ENCODE data around the gene ACP1. TPM values are rescaled to one million over a fixed set of nuclear protein-coding genes. Genes with fewer than 3 reads are reported as not detected.

Gene ACP1
- total RNA-seq (2021; fragmentation: NEBNext Ultra II Directional; extraction: Animal tissue kit (Norgen Biotek cat#: 25700)) (150 and 155 TPM in 2 replicates), polyA plus RNA-seq (2011; rRNA removed) (78.7 and 115 TPM in 2 replicates), polyA minus RNA-seq (2011; rRNA and poly(A)+ RNA removed) (107 and 121 TPM in 2 replicates)
- polyA plus RNA-seq (2011; cell fraction: cytosol; rRNA removed) = 169 TPM
- 96.8 TPM for polyA plus RNA-seq (2011; cell fraction: nucleus; rRNA removed)
- polyA plus RNA-seq (2012, experiment 1 of 2) = 165 to 214 TPM (median 182 TPM) in 4 replicates
- polyA plus RNA-seq (2012, experiment 2 of 2) = 60.1 TPM
- polyA plus RNA-seq (2013, experiment 1 of 2) = 107 TPM
- polyA plus RNA-seq (2013, experiment 2 of 2) = 106 TPM
- polyA minus RNA-seq (2011; cell fraction: cytosol; rRNA and poly(A)+ RNA removed) = 83.2 TPM
- 78.8 TPM for polyA minus RNA-seq (2011; cell fraction: nucleus; rRNA and poly(A)+ RNA removed)
- long read RNA-seq, experiment 1, transcript ACP1-201 (6 exons, 1,549 nt) = major isoform, 139 of 275 reads
- long read RNA-seq, experiment 1, transcript ACP1-209 (7 exons, 577 nt) = minor isoform, 11 of 275 reads
- long read RNA-seq, experiment 1, transcript ACP1-202 (6 exons, 1,552 nt) = minor isoform, 47 of 275 reads
- long read RNA-seq, experiment 1, transcript ACP1-210 (3 exons, 1,015 nt) = minor isoform, 6 of 275 reads
- long read RNA-seq, experiment 1, partial matches to known transcripts = 33 of 275 reads
- long read RNA-seq, experiment 1, other reads (novel, unspliced or antisense) = 35 of 275 reads
- long read RNA-seq, experiment 2, transcript ACP1-206 (5 exons, 689 nt) = minor isoform, 5 of 420 reads
- long read RNA-seq, experiment 2, transcript ACP1-202 (6 exons, 1,552 nt) = minor isoform, 72 of 420 reads
- long read RNA-seq, experiment 2, transcript ACP1-201 (6 exons, 1,549 nt) = major isoform, 272 of 420 reads
- long read RNA-seq, experiment 2, transcript ACP1-209 (7 exons, 577 nt) = minor isoform, 32 of 420 reads
- long read RNA-seq, experiment 2, partial matches to known transcripts = 13 of 420 reads
- long read RNA-seq, experiment 2, other reads (novel, unspliced or antisense) = 19 of 420 reads

DNA sequence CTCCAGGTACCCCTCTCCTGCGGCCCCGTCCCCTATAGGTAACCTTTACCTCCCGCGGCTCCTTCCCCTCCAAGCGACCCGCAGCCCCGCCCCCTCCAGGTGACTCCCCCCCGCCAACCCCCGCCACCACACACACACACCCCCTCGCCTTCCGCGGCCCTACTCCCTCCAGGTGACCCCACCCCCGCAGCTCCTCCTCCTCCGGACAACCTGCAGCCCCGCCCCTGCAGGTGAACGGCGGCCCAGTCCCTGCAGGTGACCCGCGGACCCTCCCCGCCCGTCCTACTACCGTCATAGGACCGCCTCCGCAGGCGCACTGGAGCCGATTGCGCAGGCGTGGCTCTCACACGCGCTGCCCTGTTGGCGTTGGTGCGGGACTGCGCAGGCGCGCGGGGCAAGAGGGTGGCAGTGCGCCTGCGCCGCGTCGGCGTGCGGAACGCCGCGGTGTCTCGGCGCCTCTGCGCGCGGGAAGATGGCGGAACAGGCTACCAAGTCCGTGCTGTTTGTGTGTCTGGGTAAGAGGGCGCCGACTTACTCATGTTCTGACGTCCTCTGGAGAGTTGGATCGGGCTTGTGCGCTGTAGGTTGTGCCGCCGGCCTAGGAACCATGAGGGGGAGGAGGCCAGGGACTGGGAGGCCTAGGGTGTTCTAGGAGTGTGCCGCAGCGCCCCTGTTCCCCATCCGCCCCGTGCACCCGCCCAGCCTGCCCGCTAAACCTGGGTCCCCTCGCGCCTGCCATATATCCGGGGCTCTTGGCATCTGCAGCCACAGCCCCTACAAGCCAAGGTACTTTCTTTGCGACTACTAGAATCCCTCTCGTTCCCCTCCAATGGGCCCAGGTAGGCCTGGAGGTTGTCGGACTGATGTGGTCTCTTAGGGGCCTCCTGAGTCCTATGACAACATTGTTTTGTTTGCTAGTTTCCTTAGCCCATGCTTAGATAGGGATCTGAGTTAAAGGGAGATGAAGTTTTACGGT lies at the start of gene ACP1:
ACP1 (plus strand) TSS at position 455 of the 976 bp plus-strand sequence; CDS start at position 473, 18 bp downstream.
- no peak within 1 kb of the TSS for H2BK20ac ChIP-seq (ENCODE audit: low read length)
- DNase-seq (ENCODE audit: low read depth in 1 of 2, low spot score in 2 of 2) = peak; percentile 94 to 98
- no peak within 1 kb of the TSS; the same call in 1 of the 2 replicates for H2BK12ac ChIP-seq (ENCODE audit: low read depth, low read length)
- H3K79me2 ChIP-seq (ENCODE audit: control insufficient read depth in 1 of 2, insufficient read depth in 2 of 2, low read length in 2 of 2) = peaks cover 44 to 74% of the 10 kb centered on the region in 2 experiments
- no peak within 1 kb of the TSS for H2AK5ac ChIP-seq (ENCODE audit: low read depth, low read length)
- H3K14ac ChIP-seq (ENCODE audit: insufficient read length) = no peak within 1 kb of the TSS
- H3K23me2 ChIP-seq (ENCODE audit: low read depth, low read length) = peaks cover 9% of the 10 kb centered on the region; the same call in 1 of the 2 replicates
- H3K36me3 ChIP-seq (ENCODE audit: control insufficient read depth in 2 of 4, insufficient read depth in 4 of 4, low read length in 3 of 4) = peaks cover 0 to 4% (median 0%) of the 10 kb centered on the region in 4 experiments; a peak in 2 of 8 replicates
- peak within 1 kb of the TSS; percentile 99 for H4K5ac ChIP-seq (ENCODE audit: insufficient read length, low read depth, low read length)
- H3K56ac ChIP-seq (replicated peaks; ENCODE audit: insufficient read length, low read depth, low read length) = peak within 1 kb of the TSS; percentile 88
- peak within 1 kb of the TSS; percentile 84 to 93 for H3K4me2 ChIP-seq (ENCODE audit: insufficient read depth in 1 of 2, low read depth in 2 of 2, low read length in 2 of 2)
- H4K91ac ChIP-seq (replicated peaks; ENCODE audit: insufficient read length, low read length) = peak within 1 kb of the TSS; percentile 98
- H3K27ac ChIP-seq (ENCODE audit: low read depth, low read length) = peak within 1 kb of the TSS; percentile 97
- no peak for FAIRE-seq
- peaks cover 0 to 7% (median 4%) of the 10 kb centered on the region in 4 experiments; a peak in 4 of 7 replicates for H3K4me1 ChIP-seq (replicated peaks in 1 of 4; ENCODE audit: control insufficient read depth in 3 of 4, insufficient read depth in 4 of 4, low read length in 3 of 4)
- no peak within 1 kb of the TSS for H2BK15ac ChIP-seq (ENCODE audit: low read length)
- peak within 1 kb of the TSS; percentile 98 for H3K4ac ChIP-seq (replicated peaks; ENCODE audit: insufficient read length, low read depth, low read length)
- peak within 1 kb of the TSS; percentile 31 for H2BK120ac ChIP-seq (replicated peaks; ENCODE audit: low read depth, low read length)
- H3K27me3 ChIP-seq (replicated peaks in 1 of 4; ENCODE audit: control insufficient read depth in 3 of 4, extremely low read depth in 1 of 4, insufficient read depth in 3 of 4, low read length in 3 of 4) = peaks cover 0 to 9% (median 5%) of the 10 kb centered on the region in 4 experiments; a peak in 5 of 7 replicates
- H4K8ac ChIP-seq (ENCODE audit: extremely low read depth, insufficient read depth, low read length) = peak within 1 kb of the TSS; percentile 99
- ChIA-PET POLR2A (ENCODE audit: partially characterized antibody) (interaction anchor here (0.7 to 1.7 kb wide), 10 partner anchors 9 to 102 kb away, joined by 3 to 8 read pairs (median 4); partner anchors contain the start of gene ALKAL2), CTCF (ENCODE audit: partially characterized antibody) (interaction anchor here (1.5 kb wide), 1 partner anchor 9 kb away, joined by 4 read pairs; no protein-coding TSS in a partner anchor)
- H3K9ac ChIP-seq (replicated peaks in 1 of 4; ENCODE audit: extremely low read depth in 1 of 4, low read depth in 3 of 4, low read length in 3 of 4) = peak within 1 kb of the TSS; percentile 86 to 99 (median 98)
- WGBS, 2 experiments (ENCODE audit: extremely low coverage in 1 of 2, insufficient coverage in 1 of 2, insufficient read length in 1 of 2, insufficient replicate concordance in 2 of 2, low coverage in 1 of 2, low lambda C conversion rate in 2 of 2, missing lambda C conversion rate in 1 of 2) = 1% methylated on average over 40 of the region's 73 CpGs; no CpG with 5 or more reads in 1 of the 2 experiments
- peak within 1 kb of the TSS; percentile 96 for H2BK5ac ChIP-seq (ENCODE audit: low read depth, low read length)
- H3K18ac ChIP-seq (ENCODE audit: extremely low read depth, low read length) = peak within 1 kb of the TSS; percentile 95
- H3K23ac ChIP-seq (ENCODE audit: insufficient read length) = no peak within 1 kb of the TSS
- H3K4me3 ChIP-seq (ENCODE audit: extremely low read depth in 1 of 4, insufficient read depth in 2 of 4, low read depth in 3 of 4, low read length in 4 of 4) = peak within 1 kb of the TSS; percentile 89 to 98 (median 95)
- H2AFZ ChIP-seq (ENCODE audit: low read length) = no peak within 1 kb of the TSS
- H4K20me1 ChIP-seq (replicated peaks in 1 of 2; ENCODE audit: control insufficient read depth in 1 of 2, insufficient read depth in 2 of 2, low read length in 2 of 2) = peaks cover 14 to 26% of the 10 kb centered on the region in 2 experiments
- H3K9me3 ChIP-seq (ENCODE audit: insufficient read depth in 2 of 2, low read depth in 1 of 2, low read length in 1 of 2) = no peaks in the 10 kb centered on the region
- H3K79me1 ChIP-seq (ENCODE audit: low read depth, low read length) = peaks cover 5% of the 10 kb centered on the region; the same call in 1 of the 2 replicates
- TF ChIP-seq TAF7 (optimal IDR thresholded peaks at IDR 0.05; ENCODE audit: borderline replicate concordance, low read depth, low read length) = peak; percentile 74
- peak; percentile 31 for TF ChIP-seq SAP30 (IDR thresholded peaks at IDR 0.05; ENCODE audit: insufficient read depth, insufficient replicate concordance, low read length)
- no peak for TF ChIP-seq EZH2 (IDR thresholded peaks at IDR 0.05; ENCODE audit: low read depth, low read length, severe bottlenecking)
- 0 out of 4 replicates have a peak, but pooled peaks of 1 of the 2 experiments have one; percentile 10 for TF ChIP-seq HDAC2 (IDR thresholded peaks at IDR 0.05; ENCODE audit: borderline replicate concordance in 1 of 2, low read depth in 2 of 2, low read length in 2 of 2)

Measured in H1 (cell line).